IMR-90 (cell line): ENCODE measurements around the gene AZGP1. TPM values are rescaled to one million over a fixed set of nuclear protein-coding genes. Genes with fewer than 3 reads are reported as not detected.

ENCODE experiments used
- CTCF ChIP-seq: conservative IDR thresholded peaks from 2 replicates; pipeline ENCODE4 v1.5.1; 2012; ENCODE audit warnings: mild to moderate bottlenecking, low read depth, low read length, improper control_type of control experiment
- MAFK ChIP-seq: IDR thresholded peaks from 2 replicates; pipeline ENCODE4 v1.6.1; 2012; ENCODE audit warnings: low read depth, low read length, improper control_type of control experiment
- POLR2A ChIP-seq: IDR thresholded peaks from 2 replicates; pipeline ENCODE4 v1.6.1; 2012; ENCODE audit warnings: mild to moderate bottlenecking, low read depth, low read length
- microRNA-seq, 2 experiments: library from miRNA; stranded (forward) in 1 of 2; unstranded in 1 of 2; fragments of 10-50 nt in 1 of 2; fragments of <30 nt in 1 of 2; gene quantifications in 1 of 2; microRNA quantifications in 1 of 2; one replicate each; pipeline versions ENCODE3 to v1.1.0; 2013 to 2020; ENCODE audit not compliant: insufficient read depth in 1 of 2, insufficient read length in 1 of 2, unreplicated experiment in 1 of 2
- polyA plus RNA-seq, 3 experiments: library from polyadenylated mRNA; depleted of rRNA; stranded (reverse); fragments of >200 nt; gene quantifications; 2 replicates each; pipeline ENCODE4 v1.2.3, GENCODE V29; 2012; ENCODE audit warnings: low replicate concordance in 1 of 3
- small RNA-seq, 5 experiments: library from RNA; depleted of rRNA; stranded (forward); fragments of <200 nt; gene quantifications; one replicate each; pipeline ENCODE3, GENCODE V24; 2012
- total RNA-seq: library from RNA; depleted of rRNA; stranded (reverse); fragments of >200 nt; gene quantifications from 2 replicates; pipeline ENCODE4 v1.2.3, GENCODE V29; 2012; rRNA removed

AZGP1 gene
- total and polyA plus RNA-seq, 2 of the 4 experiments (the other 2 are of a cell fraction) = not detected

- TF ChIP-seq CTCF (peak; percentile 29; the same call in 1 of the 2 replicates), MAFK (no peak), POLR2A (peak; percentile 84)
Measured at GRCh38 chr7:99918959-99919813, 56.6 kb downstream of the AZGP1 start, which contains the start of gene TRIM4 (continued).

Small RNA genes lying within 50 kb of the gene (microRNA-seq; reads per million reads assigned to microRNA genes)
- gene RF00019 (ENCODE audit: insufficient read depth, insufficient read length) (not detected), gene RF00561 (ENCODE audit: insufficient read depth, insufficient read length) (not detected)

Small RNA genes lying within 50 kb of the gene (small RNA-seq; reads per million reads assigned to genes)
- gene RF00019 (0 reads per million in 5 experiments), gene RF00561 (0 reads per million in 5 experiments)

Other genes with a start within 250 kb of the AZGP1 start
- not detected in 2 replicates for gene CYP3A7, start 240.8 kb downstream of the AZGP1 start, total RNA-seq
- gene CYP3A7, start 240.8 kb downstream of the AZGP1 start, polyA plus RNA-seq (2012; rRNA removed) = not detected in 2 replicates
- not detected in 2 replicates for gene CYP3A4, start 191.8 kb downstream of the AZGP1 start, total RNA-seq
- not detected in 2 replicates for gene CYP3A4, start 191.8 kb downstream of the AZGP1 start, polyA plus RNA-seq (2012; rRNA removed)
- gene CYP3A43, start 148.0 kb downstream of the AZGP1 start, total RNA-seq = not detected in 2 replicates
- gene CYP3A43, start 148.0 kb downstream of the AZGP1 start, polyA plus RNA-seq (2012; rRNA removed) = not detected in 2 replicates
- gene OR2AE1, start 99.0 kb downstream of the AZGP1 start, total RNA-seq = 0.18 TPM in 1 of 2 replicates, not detected in the other
- 0.17 TPM in 1 of 2 replicates, not detected in the other for gene OR2AE1, start 99.0 kb downstream of the AZGP1 start, polyA plus RNA-seq (2012; rRNA removed)
- gene TRIM4, start 56.5 kb downstream of the AZGP1 start, total RNA-seq = 10.6 and 15.3 TPM in 2 replicates
- gene TRIM4, start 56.5 kb downstream of the AZGP1 start, polyA plus RNA-seq (2012; rRNA removed) = 11.5 and 13.4 TPM in 2 replicates
- gene GJC3, start 46.4 kb downstream of the AZGP1 start, total RNA-seq = not detected in 2 replicates
- gene GJC3, start 46.4 kb downstream of the AZGP1 start, polyA plus RNA-seq (2012; rRNA removed) = not detected in 2 replicates
- gene ZKSCAN1, start 39.6 kb upstream of the AZGP1 start, total RNA-seq = 30.3 and 40.7 TPM in 2 replicates
- gene ZKSCAN1, start 39.6 kb upstream of the AZGP1 start, polyA plus RNA-seq (2012; rRNA removed) = 10.8 and 13.7 TPM in 2 replicates
- 13.1 and 13.3 TPM in 2 replicates for gene ZSCAN21, start 73.7 kb upstream of the AZGP1 start, total RNA-seq
- gene ZSCAN21, start 73.7 kb upstream of the AZGP1 start, polyA plus RNA-seq (2012; rRNA removed) = 10.8 and 11.5 TPM in 2 replicates
- gene ZNF3, start 105.7 kb upstream of the AZGP1 start, total RNA-seq = 30.8 and 33.1 TPM in 2 replicates
- 20.4 and 24.8 TPM in 2 replicates for gene ZNF3, start 105.7 kb upstream of the AZGP1 start, polyA plus RNA-seq (2012; rRNA removed)
- 158 and 185 TPM in 2 replicates for gene COPS6, start 112.9 kb upstream of the AZGP1 start, total RNA-seq
- gene COPS6, start 112.9 kb upstream of the AZGP1 start, polyA plus RNA-seq (2012; rRNA removed) = 303 and 325 TPM in 2 replicates
- 130 and 137 TPM in 2 replicates for gene MCM7, start 125.4 kb upstream of the AZGP1 start, total RNA-seq
- gene MCM7, start 125.4 kb upstream of the AZGP1 start, polyA plus RNA-seq (2012; rRNA removed) = 104 and 119 TPM in 2 replicates
- 18.6 and 21.1 TPM in 2 replicates for gene AP4M1, start 125.6 kb upstream of the AZGP1 start, total RNA-seq
- gene AP4M1, start 125.6 kb upstream of the AZGP1 start, polyA plus RNA-seq (2012; rRNA removed) = 20.5 and 21.4 TPM in 2 replicates
- gene TAF6, start 143.3 kb upstream of the AZGP1 start, total RNA-seq = 11.3 and 14.4 TPM in 2 replicates
- 55.3 and 56.5 TPM in 2 replicates for gene TAF6, start 143.3 kb upstream of the AZGP1 start, polyA plus RNA-seq (2012; rRNA removed)
- gene CNPY4, start 143.6 kb upstream of the AZGP1 start, total RNA-seq = 13.3 and 20.0 TPM in 2 replicates
- 18.1 and 21.9 TPM in 2 replicates for gene CNPY4, start 143.6 kb upstream of the AZGP1 start, polyA plus RNA-seq (2012; rRNA removed)
- 0.56 and 0.72 TPM in 2 replicates for gene MBLAC1, start 150.9 kb upstream of the AZGP1 start, total RNA-seq
- 1.4 and 1.6 TPM in 2 replicates for gene MBLAC1, start 150.9 kb upstream of the AZGP1 start, polyA plus RNA-seq (2012; rRNA removed)
- 131 and 134 TPM in 2 replicates for gene LAMTOR4, start 172.9 kb upstream of the AZGP1 start, total RNA-seq
- 268 and 289 TPM in 2 replicates for gene LAMTOR4, start 172.9 kb upstream of the AZGP1 start, polyA plus RNA-seq (2012; rRNA removed)
- gene TRAPPC14, start 182.7 kb upstream of the AZGP1 start, total RNA-seq = 4.4 and 4.5 TPM in 2 replicates
- 14.1 and 15.9 TPM in 2 replicates for gene TRAPPC14, start 182.7 kb upstream of the AZGP1 start, polyA plus RNA-seq (2012; rRNA removed)
- 0.90 and 1.1 TPM in 2 replicates for gene GAL3ST4, start 192.6 kb upstream of the AZGP1 start, total RNA-seq
- 7.3 and 8.5 TPM in 2 replicates for gene GAL3ST4, start 192.6 kb upstream of the AZGP1 start, polyA plus RNA-seq (2012; rRNA removed)
- gene GPC2, start 201.3 kb upstream of the AZGP1 start, total RNA-seq = 1.4 and 1.8 TPM in 2 replicates
- 5.7 and 6.0 TPM in 2 replicates for gene GPC2, start 201.3 kb upstream of the AZGP1 start, polyA plus RNA-seq (2012; rRNA removed)
- gene STAG3, start 201.9 kb upstream of the AZGP1 start, total RNA-seq = 0.28 and 0.36 TPM in 2 replicates
- gene STAG3, start 201.9 kb upstream of the AZGP1 start, polyA plus RNA-seq (2012; rRNA removed) = 0.47 and 0.65 TPM in 2 replicates
- not detected in 2 replicates for gene PVRIG, start 243.9 kb upstream of the AZGP1 start, total RNA-seq
- gene PVRIG, start 243.9 kb upstream of the AZGP1 start, polyA plus RNA-seq (2012; rRNA removed) = not detected in 2 replicates